ENCODE data around the gene TNNC2.

GRCh38 chr20:45792317-45793118, 34.6 kb downstream of the TNNC2 start:
- no peak for TF ChIP-seq RBBP5 (IDR thresholded peaks at IDR 0.05; ENCODE audit: borderline replicate concordance, low read depth, low read length)
- TF ChIP-seq PHF8 (conservative IDR thresholded peaks at IDR 0.05; ENCODE audit: low read depth, low read length) = no peak
- no peak for TF ChIP-seq SP2 (IDR thresholded peaks at IDR 0.05; ENCODE audit: low read length)
- no peak for TF ChIP-seq ATF3 (IDR thresholded peaks at IDR 0.05; ENCODE audit: insufficient read depth, low read depth, low read length)
- no peak for TF ChIP-seq EP300 (IDR thresholded peaks at IDR 0.05; ENCODE audit: borderline replicate concordance in 1 of 2, low read depth in 2 of 2, low read length in 2 of 2)
- TF ChIP-seq EZH2 (IDR thresholded peaks at IDR 0.05; ENCODE audit: low read depth, low read length, severe bottlenecking) = no peak
- no peak for TF ChIP-seq TCF12 (IDR thresholded peaks at IDR 0.05; ENCODE audit: low read depth, low read length)

All from H1 (cell line).